Suprapubic skin (tissue), 4 donors: ENCODE measurements around the gene TBC1D8.

Source experiments
- EP300 ChIP-seq: sonication (generic); formaldehyde crosslinking; IDR thresholded peaks from one replicate; pipeline ENCODE4 v1.6.1; 2017; ENCODE audit warnings: antibody characterized with exemption
- POLR2A ChIP-seq, 2 donors: fragments of 450-650 bp; IDR thresholded peaks; one replicate each; pipeline ENCODE4 v1.6.1; 2017; ENCODE audit warnings: antibody characterized with exemption in 2 of 2, mild to moderate bottlenecking in 2 of 2, moderate library complexity in 2 of 2
- POLR2AphosphoS5 ChIP-seq, 3 donors: sonication (generic); formaldehyde crosslinking; IDR thresholded peaks; one replicate each; pipeline ENCODE4 v1.6.1; 2017; ENCODE audit warnings: antibody characterized with exemption in 3 of 3
- TF ChIP-seq, protein P1 (sequence below), 2 donors: fragments of 200-600 bp in 1 of 2; fragments of 450-650 bp in 1 of 2; sonication (generic) in 1 of 2; IDR thresholded peaks; one replicate each; pipeline ENCODE4 v1.5.1; 2016 to 2019; ENCODE audit warnings: antibody characterized with exemption in 2 of 2, mild to moderate bottlenecking in 1 of 2, moderate library complexity in 1 of 2

DNA sequence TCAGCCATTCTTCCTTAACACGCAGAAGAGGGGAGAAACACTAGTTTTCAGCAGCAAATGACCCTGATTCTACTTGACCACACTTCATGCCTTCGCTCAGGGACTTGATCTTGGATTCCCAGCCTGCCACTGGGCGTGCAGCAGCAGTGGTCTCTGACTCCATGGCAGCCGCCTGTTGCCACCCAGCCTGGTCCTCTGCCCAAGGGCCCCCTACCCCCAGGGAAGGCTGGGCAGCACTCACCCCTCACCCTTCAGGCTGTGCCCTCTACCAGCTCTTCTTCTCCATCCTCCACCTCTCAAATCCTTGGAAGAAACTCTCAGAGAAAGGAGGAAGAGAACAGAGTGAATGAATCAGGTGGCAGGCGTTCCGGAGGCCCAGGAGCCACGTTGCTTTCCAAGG is 181.2 kb downstream of the TBC1D8 start:
- TF ChIP-seq, protein P1, sequence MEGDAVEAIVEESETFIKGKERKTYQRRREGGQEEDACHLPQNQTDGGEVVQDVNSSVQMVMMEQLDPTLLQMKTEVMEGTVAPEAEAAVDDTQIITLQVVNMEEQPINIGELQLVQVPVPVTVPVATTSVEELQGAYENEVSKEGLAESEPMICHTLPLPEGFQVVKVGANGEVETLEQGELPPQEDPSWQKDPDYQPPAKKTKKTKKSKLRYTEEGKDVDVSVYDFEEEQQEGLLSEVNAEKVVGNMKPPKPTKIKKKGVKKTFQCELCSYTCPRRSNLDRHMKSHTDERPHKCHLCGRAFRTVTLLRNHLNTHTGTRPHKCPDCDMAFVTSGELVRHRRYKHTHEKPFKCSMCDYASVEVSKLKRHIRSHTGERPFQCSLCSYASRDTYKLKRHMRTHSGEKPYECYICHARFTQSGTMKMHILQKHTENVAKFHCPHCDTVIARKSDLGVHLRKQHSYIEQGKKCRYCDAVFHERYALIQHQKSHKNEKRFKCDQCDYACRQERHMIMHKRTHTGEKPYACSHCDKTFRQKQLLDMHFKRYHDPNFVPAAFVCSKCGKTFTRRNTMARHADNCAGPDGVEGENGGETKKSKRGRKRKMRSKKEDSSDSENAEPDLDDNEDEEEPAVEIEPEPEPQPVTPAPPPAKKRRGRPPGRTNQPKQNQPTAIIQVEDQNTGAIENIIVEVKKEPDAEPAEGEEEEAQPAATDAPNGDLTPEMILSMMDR (IDR thresholded peaks at IDR 0.05), result no peak
- TF ChIP-seq EP300, result no peak
- TF ChIP-seq POLR2A (IDR thresholded peaks at IDR 0.05), result no peak
- TF ChIP-seq POLR2AphosphoS5 (IDR thresholded peaks at IDR 0.05), result no peak
